Mesodermal cell (in vitro differentiated cells): ENCODE results near the gene IRAK1.
"Not testable (repeated sequence)": the region's sequence is repeated elsewhere in the genome, so short reads cannot be mapped to it uniquely, and the experiment has no call there.

Experiments
- H3K27ac ChIP-seq: 2 replicates; pipeline ENCODE4 v1.7.0; 2013; ENCODE audit warnings: mild to moderate bottlenecking, low read depth, low read length, moderate library complexity; ENCODE audit not compliant: severe bottlenecking
- H3K36me3 ChIP-seq: 2 replicates; pipeline ENCODE4 v1.7.1; 2013; ENCODE audit warnings: mild to moderate bottlenecking, low read length, moderate library complexity; ENCODE audit not compliant: control insufficient read depth, insufficient read depth
- H3K4me1 ChIP-seq: one replicate; pipeline ENCODE4 v1.7.1; 2013; ENCODE audit warnings: mild to moderate bottlenecking, low read length; ENCODE audit not compliant: insufficient read depth, control insufficient read depth, poor library complexity, severe bottlenecking
- H3K4me3 ChIP-seq: 2 replicates; pipeline ENCODE4 v1.7.0; 2013; ENCODE audit warnings: low read length, control low read depth, mild to moderate bottlenecking; ENCODE audit not compliant: insufficient read depth, poor library complexity, severe bottlenecking; ENCODE audit errors: extremely low read depth
- H3K9me3 ChIP-seq: 2 replicates; pipeline ENCODE4 v1.7.1; 2013; ENCODE audit warnings: mild to moderate bottlenecking, low read length, moderate library complexity; ENCODE audit not compliant: control insufficient read depth
- WGBS, 2 experiments: methylation state at CpG; one replicate each; pipeline ENCODE4 v1.1.5; 2013; ENCODE audit warnings: missing lambda C conversion rate in 2 of 2; ENCODE audit not compliant: insufficient coverage in 2 of 2; 5-methylcytosine and 5-hydroxymethylcytosine counted together

Gene IRAK1

GRCh38 chrX:154011376-154012335, 8.0 kb downstream of the IRAK1 start:
- H3K9me3 ChIP-seq, result no peaks in the 10 kb centered on the region
- no peak overlapping the region for H3K4me3 ChIP-seq
- H3K4me1 ChIP-seq, result peaks cover 7% of the 10 kb centered on the region
- WGBS, 2 experiments, result 92 to 100% methylated on average over 6 to 7 of the region's 18 CpGs
- peaks cover 26% of the 10 kb centered on the region for H3K36me3 ChIP-seq
- H3K27ac ChIP-seq, result no peak overlapping the region

- 97 to 99% methylated on average over 10 to 11 of the region's 18 CpGs for WGBS, 2 experiments
- peaks cover 19% of the 10 kb centered on the region for H3K36me3 ChIP-seq
- H3K27ac ChIP-seq, result no peak overlapping the region
- H3K4me1 ChIP-seq, result peaks cover 7% of the 10 kb centered on the region
- no peaks in the 10 kb centered on the region for H3K9me3 ChIP-seq
- no peak overlapping the region for H3K4me3 ChIP-seq
Measured at GRCh38 chrX:154010330-154011087, 9.2 kb downstream of the IRAK1 start.

- no peaks in the 10 kb centered on the region for H3K9me3 ChIP-seq
- H3K4me3 ChIP-seq, result no peak overlapping the region
- H3K27ac ChIP-seq, result no peak overlapping the region
- peaks cover 7% of the 10 kb centered on the region for H3K4me1 ChIP-seq
- peaks cover 12% of the 10 kb centered on the region for H3K36me3 ChIP-seq
- 94 to 100% methylated on average over 1 to 2 of the region's 4 CpGs for WGBS, 2 experiments
Measured at GRCh38 chrX:154008521-154008920, 11.2 kb downstream of the IRAK1 start.

GRCh38 chrX:154006947-154007346, 12.8 kb downstream of the IRAK1 start:
- peaks cover 5% of the 10 kb centered on the region for H3K4me1 ChIP-seq
- peaks cover 12% of the 10 kb centered on the region for H3K36me3 ChIP-seq
- H3K27ac ChIP-seq, result no peak overlapping the region
- 97 to 99% methylated on average over 12 to 15 of the region's 20 CpGs for WGBS, 2 experiments
- H3K9me3 ChIP-seq, result no peaks in the 10 kb centered on the region
- H3K4me3 ChIP-seq, result no peak overlapping the region

- H3K36me3 ChIP-seq, result peaks cover 3% of the 10 kb centered on the region
- peaks cover 9% of the 10 kb centered on the region for H3K4me1 ChIP-seq
- no peak overlapping the region for H3K4me3 ChIP-seq
- WGBS, 2 experiments, result 87 to 94% methylated on average over 5 to 6 of the region's 11 CpGs
- no peaks in the 10 kb centered on the region for H3K9me3 ChIP-seq
- H3K27ac ChIP-seq, result no peak overlapping the region
Measured at GRCh38 chrX:154004315-154004714, 15.4 kb downstream of the IRAK1 start.

- peaks cover 9% of the 10 kb centered on the region for H3K4me1 ChIP-seq
- peak overlapping the region; percentile 85 for H3K27ac ChIP-seq
- H3K9me3 ChIP-seq, result no peaks in the 10 kb centered on the region
- 96 to 97% methylated on average over 8 to 11 of the region's 17 CpGs for WGBS, 2 experiments
- H3K4me3 ChIP-seq, result no peak overlapping the region
- peaks cover 3% of the 10 kb centered on the region for H3K36me3 ChIP-seq
Measured at GRCh38 chrX:154002215-154002719, 17.4 kb downstream of the IRAK1 start.

- H3K4me3 ChIP-seq, result no peak overlapping the region
- H3K27ac ChIP-seq, result no peak overlapping the region
- 73% methylated on average over 3 of the region's 5 CpGs; no CpG with 5 or more reads in 1 of the 2 experiments for WGBS, 2 experiments
- peaks cover 9% of the 10 kb centered on the region for H3K4me1 ChIP-seq
- H3K9me3 ChIP-seq, result no peaks in the 10 kb centered on the region
- H3K36me3 ChIP-seq, result no peaks in the 10 kb centered on the region
Measured at GRCh38 chrX:154000051-154000450, 19.7 kb downstream of the IRAK1 start.

GRCh38 chrX:153999359-154000037, 20.2 kb downstream of the IRAK1 start:
- 89 to 100% methylated on average over 1 to 10 of the region's 19 CpGs for WGBS, 2 experiments
- Histone ChIP-seq H3K9me3 (no peaks in the 10 kb centered on the region), H3K4me3 (no peak overlapping the region), H3K4me1 (peaks cover 9% of the 10 kb centered on the region), H3K27ac (no peak overlapping the region), H3K36me3 (no peaks in the 10 kb centered on the region)

- no peaks in the 10 kb centered on the region for H3K4me1 ChIP-seq
- WGBS, 2 experiments, result 100% methylated on average over 3 of the region's 8 CpGs
- H3K9me3 ChIP-seq, result no peaks in the 10 kb centered on the region
- H3K27ac ChIP-seq, result no peak overlapping the region
- no peaks in the 10 kb centered on the region for H3K36me3 ChIP-seq
- H3K4me3 ChIP-seq, result no peak overlapping the region
Measured at GRCh38 chrX:153995504-153995903, 24.2 kb downstream of the IRAK1 start.

- H3K4me3 ChIP-seq, H3K27ac ChIP-seq, H3K9me3 ChIP-seq, H3K36me3 ChIP-seq, H3K4me1 ChIP-seq: not testable (repeated sequence)
- WGBS, 2 experiments, result no CpG with 5 or more reads among the region's 5 CpGs
Measured at GRCh38 chrX:153994398-153994797, 25.3 kb downstream of the IRAK1 start.
